ENCODE data around the gene MUC5AC.

The MUC5AC gene

DNA sequence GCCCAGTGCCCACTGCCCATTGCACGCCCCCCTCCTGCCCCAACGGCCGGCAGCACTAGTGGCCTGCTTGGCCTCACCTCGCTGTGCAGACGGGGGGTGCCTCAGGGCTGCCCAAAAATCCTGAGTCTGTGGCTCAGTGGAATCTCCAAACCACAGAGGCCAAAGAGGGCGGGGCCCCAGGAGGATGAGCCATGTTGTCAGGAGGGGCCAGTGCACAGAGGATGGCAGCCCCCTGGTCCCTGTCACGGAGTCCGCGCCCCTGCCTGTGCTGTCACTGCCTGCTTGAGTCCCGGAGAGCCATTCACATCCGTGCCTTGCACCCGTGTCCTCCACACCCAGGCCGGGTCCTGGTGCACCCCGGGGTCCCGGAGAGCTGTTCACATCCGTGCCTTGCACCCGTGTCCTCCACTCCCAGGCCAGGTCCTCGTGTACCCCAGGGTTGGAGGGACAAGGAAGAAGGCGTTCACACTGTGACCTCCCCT, 36.4 kb upstream of the MUC5AC start:
- no peak for DNase-seq

DNA sequence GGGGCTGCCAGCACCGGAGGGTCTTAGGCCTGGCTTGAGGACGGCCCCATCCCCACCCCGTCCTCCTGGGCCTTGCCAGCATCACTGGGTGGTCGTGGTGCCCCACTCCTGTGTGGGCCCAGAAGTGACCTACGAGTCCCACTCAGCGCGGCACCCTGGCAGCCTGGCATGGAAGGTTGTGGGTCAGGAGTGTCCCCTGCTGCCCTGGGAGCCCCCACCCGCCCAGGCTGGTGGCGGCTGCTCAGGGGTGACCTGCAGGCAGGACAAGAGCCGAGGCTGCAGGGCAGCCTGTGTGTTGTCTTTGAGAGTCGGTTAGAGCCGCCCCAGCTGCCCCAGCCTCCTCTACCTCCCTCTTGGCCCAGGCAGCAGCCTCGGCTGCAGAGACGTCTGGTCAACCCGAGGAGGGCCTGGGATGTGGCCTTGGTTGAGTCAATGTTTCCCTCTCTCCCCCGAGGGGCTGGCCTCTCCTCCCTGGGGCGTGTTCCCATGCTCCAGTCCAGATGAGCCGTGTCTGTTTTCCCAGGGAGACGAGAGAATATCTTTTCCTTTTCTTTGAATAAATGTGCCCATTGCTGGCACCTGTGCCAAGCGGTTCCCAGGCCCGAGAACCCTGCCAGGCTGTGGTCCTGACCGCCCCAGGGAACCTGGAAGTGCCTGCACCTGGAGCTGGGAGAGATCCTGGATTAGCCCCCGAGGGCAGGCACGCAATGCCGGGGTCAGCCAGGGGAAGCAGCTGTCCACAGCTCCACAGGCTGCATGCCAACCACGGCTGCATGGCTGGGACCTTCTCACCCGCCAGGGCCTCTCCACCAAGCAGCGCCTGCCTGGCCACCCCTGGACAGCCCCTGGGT, 35.7 kb upstream of the MUC5AC start:
- no peak for DNase-seq

DNA sequence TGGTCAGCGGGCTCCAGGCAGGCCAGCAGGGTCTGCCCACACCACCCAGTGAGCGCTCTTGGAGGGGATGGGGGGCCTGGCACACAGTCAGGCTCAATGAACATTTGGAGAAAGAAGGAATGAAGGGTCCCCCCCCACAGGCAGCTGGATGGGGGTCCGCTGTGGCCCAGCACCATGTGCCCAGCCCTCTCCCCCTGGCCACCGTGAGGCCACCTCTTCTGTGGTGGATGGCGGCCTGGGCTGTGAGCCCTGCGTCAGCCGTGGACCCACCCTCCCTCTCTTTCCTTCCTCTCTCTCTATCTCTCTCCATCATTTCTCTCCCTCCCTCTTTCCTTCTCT, 35.1 kb upstream of the MUC5AC start:
- no peak for DNase-seq

DNA sequence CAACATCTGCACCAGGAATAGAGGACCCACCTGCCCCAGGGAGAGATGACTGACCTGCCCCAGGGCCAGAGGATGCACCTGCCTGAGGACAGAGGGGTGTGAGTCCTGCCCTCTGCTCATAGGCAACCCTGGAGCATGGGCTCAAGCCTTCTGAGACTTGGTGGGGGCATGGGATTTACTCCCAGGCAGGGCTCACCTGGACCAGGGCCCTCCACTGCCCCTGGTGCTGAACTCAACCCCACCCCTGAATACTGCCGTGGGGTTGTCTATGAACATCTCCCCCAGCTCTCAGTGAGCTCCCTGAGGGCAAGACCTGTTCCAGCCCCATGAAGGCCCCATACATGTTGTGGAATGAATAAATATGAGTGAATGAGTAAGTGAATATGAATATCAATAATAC, 33.8 kb upstream of the MUC5AC start:
- no peak for DNase-seq

DNA sequence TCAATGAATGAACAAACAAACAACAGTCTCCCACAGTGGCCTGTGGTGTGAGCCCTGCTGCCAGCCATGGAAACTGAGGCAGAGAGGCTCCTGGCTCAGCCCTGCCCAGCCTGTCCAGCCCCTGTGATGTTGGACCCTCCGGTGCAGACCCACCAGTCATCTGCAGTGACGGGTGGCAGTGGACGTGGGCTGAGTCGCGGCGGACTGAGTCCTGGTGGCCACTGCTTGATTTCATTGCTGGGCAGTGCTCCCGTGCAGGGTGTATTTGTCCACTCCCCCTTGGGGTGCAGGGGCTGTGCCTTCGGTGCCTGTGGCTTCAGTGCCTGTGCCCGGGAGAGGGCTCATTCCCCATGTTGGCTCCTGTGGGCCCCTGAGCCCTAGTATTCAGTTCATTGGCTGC, 31.9 kb upstream of the MUC5AC start:
- no peak for DNase-seq

DNA sequence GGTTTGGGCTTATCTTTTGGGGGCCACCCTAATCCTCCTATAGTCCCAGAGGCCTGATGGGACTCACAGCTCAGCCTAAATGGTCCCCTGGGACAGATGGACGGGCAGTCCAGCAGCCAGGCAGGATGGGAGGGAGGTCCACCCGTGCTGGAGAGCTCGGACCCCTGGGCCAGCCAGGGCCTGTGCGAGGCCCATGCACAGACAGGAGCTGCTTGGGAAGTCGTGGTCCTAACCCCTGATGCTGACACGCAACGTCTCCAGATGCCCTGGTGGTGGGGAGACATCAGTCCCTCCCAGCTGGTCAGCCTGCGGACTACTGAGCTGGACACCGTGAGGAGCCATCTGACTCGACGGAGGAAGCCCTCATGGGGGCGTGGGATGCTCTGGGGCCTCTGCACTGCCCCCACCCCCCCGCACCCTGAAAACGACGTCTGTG, 31.2 kb upstream of the MUC5AC start:
- no peak for DNase-seq

DNA sequence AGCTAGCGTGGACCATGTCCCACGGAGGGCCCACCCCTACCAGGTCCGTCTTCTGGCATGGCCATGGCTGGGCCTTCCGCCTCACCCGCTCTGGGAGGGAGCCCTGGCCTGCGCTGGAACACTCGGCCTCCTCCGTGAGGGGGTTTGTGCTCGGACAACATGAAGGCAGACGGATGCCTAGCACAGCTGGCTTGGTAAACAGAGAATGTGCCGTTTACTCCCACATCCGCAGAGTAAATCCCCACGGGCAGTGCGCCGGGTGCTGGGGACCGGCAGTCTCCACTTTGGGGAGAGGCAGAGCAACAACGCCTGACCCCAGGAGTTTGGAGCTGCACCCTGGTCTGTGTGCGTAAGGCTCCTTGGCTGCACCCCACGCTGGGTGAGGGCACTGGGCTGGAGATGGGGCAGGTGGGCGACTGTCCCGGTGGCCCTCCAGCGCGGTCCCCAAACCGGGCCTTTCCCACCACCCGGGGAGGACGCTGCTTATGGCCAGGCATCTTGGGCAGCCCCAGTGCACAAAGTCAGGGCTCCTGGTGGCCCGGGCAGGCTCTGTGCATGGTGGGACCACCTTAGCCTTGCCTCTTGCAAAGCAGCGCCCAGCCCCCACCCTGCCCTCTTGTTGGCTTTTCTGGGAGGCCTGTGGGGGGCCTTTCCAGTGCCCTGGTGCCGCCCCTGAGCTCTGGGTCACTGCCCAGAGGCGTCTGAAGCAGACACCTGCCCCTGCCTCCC, 30.7 kb upstream of the MUC5AC start:
- no peak for DNase-seq

DNA sequence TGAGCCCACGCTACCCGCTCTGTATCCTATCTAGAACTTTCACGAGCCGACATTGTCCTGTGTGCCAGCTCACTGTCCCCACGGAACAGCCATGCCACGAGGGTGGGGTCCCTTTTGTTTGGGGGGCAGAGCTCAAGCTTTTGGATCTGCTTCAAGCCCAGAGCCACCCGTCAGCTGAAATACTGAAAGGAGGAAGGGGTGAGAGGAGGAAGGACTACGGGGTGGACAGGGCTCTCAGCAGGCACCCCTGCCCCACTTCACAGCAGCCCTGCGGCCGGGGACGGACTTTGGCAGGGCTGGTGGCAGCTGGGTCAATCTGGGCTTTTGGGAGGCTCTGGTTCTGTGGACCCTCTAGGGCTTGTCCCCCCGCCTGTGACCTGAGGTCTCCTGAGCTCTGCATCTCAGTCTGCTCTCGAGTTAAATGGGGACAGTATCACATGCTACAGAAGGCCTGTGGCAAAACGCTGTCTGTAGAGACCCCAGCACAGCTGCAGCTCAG, 30.0 kb upstream of the MUC5AC start:
- DNase-seq = no peak

DNA sequence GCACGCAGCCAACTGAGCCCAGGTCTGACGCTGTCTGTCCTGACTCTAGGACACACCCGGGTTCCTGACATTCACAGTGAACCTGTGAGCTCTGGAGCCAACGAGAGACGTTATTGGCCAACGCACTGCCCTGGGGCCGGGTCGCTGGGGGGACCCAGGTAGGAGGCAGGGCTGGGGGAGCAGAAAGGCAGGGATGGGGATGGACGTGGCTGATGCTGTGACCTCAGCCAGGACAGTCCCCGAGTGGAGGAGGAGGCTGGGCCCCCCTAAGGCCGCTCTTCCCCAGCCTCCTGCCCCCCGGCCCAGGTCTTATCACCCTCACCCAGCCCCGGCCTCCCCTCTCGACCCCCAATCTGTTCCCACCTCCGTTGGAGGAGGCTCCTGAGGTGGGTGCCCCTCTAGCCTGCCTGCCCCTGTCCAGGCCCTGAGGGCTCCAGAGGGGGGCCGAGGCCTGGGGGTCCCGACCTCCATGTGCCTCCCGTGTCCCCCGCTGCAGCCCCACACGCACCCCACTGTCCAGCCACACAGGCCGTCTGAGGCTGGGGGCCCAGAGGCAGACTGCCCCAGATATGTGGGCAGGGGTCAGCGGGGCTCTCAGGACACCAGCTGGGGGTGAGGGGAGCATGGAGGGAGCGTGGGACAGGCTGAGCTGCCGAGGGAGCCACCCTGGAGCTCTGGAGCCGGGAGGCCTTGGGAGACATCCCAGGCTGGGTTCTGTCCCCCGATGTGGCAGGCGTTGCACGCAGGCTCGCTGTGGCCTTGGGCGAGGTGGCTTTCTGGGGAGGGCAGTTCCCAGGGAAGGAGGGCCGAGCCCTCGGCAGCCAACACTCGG, 29.2 kb upstream of the MUC5AC start:
- DNase-seq = no peak

DNA sequence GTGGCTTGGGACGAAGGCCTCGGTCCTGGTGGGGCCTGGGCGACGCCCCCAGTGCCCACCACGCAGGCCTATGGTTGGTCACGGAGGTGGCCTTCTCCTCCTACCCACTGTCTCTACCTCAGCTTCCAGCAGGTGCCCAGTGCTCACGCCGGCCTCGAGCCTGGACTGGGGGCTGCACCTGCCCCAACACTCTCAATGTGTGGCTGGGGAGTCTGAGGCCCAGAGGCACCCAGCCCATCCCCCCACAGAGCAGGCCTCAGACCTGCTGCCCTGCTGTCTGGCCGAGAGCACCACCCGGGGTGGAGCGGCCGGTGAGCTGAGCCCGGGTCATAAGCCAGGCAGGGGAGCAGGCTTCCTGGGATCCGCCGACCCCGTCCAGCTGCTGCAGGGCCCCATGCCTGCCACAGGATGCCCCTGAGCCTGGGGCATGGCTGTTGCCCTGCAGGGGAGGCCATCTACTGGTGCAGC, 28.6 kb upstream of the MUC5AC start:
- DNase-seq = no peak

DNA sequence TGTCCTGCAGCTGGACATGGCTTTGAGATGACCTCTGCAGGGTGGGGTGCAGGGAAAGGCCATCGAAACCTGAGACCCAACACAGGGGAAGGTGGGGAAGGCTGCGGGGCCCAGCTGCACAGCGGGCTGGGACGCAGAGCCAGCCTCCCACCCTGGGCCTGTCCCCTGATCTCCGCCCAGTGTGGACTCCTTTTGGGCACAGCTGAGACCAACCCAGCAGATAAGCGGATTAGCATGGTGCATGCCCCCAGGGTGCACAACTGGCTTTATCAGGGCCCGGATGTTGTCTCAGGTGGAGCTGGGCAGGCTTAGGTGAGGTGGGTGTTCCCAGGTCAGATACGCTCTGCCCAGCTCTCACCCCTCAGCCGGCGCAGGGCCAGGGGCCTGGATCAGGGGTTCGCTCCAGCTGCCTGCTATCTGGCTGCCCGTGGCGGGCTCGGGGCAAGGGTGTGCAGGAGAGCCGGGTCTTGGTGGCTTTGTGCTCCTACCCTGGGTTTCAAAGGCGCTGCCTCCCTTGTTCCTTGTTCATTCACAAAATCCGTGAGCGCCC, 28.1 kb upstream of the MUC5AC start:
- DNase-seq = no peak

DNA sequence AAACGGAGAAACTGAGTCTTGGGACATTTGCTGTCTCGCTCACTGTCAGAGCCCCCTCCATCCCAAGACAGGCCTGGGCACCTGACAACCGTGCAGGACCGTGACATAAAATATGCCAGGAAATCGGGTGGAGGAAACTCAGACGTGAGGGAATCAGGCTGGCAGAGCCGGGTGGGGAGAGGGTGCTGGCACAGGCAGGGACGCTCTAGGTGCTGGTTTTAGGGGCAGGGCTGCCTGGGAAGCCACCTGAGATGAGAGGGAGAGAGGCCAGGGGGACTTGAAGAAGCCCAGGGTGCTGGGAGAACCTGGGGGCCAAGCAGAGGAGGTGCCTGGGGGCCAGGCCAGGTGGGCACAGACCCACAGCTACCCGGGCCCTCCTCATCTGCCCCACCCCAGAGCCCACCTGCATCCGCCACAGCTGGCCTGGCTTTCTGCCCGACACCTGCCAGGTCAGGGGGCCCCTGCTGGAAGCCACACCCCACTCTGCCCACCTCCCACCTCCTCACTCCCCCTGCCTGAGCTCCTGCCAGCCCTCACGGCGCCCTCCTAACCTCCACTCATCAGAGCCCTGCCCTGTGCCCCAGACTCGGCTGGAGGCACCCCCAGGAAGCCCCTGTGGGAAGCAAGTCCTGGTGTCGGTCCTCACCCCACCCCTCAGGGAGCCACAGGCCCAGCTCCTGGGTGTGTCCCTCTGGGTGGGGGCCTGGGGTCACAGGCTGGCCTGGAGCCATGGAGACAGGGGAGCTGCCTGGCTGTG, 27.3 kb upstream of the MUC5AC start:
- DNase-seq = no peak

DNA sequence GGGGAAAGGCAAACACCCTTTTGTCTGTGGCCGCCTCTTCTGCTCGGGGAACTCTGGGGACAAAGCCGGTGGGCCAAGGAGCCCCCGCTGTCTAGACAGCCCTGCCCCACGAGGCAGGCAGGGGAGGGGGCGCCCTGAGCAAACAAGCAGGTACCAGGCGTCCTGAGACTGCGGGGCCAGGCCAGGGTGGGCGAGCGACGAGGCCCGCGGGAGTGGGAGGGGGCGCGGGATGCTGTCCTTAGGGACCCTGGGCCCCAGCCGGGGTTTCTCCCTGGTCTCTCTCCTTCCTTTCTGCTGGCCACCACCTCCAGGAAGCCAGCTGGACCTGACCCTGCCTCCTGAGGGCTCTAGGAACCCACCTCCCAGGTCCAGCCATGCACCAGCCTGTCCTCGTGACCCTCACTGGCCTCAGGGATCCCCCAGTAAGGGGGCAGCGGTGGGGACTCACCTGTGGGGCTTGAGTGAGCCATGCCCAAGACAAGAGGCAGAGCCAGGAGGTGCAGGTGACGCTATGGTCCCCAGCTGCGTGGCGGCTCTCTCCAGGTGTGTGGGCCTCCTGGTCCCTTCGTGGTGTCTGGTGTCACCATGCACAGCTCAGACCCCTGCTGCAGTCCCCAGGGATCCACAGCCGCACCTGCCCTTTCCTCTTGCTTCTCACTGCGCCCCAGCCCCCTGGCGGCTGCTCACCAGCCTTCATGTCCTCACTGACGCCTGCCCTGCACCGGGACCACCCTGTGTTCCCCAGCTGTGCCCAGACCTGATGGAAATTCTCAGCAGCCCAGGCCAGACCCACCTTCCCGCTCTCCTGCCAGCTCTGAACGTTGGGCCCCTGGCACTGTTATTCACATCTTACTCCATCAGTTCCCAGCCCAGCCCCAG, 26.5 kb upstream of the MUC5AC start:
- DNase-seq = peak; percentile 67

DNA sequence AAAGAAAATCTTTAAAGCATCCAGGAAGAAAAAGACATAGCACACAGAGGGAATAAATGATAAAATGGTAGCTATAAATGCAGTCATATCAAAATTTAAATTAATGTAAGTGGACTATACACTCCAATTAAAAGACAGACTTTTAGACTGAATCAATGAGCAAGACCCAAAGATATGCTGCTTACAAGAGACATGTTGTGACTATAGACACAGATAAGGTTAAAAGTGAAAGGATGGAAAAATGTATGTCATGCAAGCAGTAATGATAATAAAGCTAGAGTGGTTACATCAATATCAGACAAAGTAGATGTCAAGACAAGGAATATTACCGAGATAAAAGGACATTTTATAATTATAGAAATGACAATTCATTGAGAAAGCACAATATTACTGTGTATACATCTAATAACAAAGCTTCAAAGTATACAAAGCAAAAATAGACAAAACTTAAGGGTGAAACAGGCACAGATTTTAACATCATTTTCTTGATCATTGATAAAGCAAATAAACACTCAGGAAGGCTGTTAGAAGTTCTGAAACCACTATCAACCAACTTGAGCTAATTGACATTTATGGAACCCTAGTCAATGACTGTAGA, 22.8 kb upstream of the MUC5AC start:
- no peak for DNase-seq

DNA sequence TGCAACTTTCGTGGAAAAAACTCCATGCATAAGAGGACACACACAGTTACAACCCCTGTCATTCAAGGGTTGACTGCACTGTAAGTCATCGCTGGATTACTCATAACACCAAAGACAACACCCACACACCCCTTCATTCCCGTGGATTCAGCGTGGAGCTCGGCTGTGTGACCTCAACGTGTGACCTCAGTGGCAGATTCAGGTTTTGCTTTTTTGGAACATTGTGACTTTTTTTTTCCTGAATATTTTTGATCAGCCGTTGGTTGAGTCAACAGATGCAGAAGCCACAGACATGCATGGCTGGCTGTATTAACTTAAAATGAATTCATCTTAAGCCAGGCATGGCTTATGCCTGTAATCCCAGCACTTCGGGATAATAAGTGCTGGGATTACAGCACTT, 19.7 kb upstream of the MUC5AC start:
- no peak for DNase-seq

DNA sequence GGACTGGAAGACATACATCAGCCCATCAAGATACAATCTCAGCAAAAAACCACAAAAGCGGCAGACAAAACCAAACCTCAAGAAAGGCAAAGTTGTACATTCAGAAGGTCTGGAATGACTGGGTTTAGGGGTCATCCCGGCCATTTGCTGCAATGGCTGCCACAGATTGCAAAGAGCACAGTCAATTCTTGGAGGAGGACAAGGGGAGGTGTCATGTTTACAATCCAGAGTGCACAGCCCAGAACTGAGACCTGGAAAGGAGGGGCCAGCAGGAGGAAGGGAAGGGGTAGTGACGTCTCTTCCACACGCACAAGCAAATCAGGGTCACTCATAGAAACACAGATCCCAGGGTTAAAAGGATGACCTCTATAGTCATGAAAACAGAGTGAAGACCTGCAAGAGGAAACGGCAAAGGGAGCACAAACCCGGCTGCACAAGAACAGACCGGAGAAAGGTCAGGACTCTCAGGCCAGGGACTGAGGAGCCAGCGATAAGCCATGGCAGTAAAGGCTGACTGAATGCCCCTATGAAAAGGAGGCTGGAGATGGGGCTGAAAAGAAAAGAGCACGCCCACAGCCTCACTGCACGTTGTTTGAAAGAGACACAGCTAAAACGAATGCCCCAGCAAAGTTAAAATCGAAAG, 18.2 kb upstream of the MUC5AC start:
- no peak for DNase-seq

DNA sequence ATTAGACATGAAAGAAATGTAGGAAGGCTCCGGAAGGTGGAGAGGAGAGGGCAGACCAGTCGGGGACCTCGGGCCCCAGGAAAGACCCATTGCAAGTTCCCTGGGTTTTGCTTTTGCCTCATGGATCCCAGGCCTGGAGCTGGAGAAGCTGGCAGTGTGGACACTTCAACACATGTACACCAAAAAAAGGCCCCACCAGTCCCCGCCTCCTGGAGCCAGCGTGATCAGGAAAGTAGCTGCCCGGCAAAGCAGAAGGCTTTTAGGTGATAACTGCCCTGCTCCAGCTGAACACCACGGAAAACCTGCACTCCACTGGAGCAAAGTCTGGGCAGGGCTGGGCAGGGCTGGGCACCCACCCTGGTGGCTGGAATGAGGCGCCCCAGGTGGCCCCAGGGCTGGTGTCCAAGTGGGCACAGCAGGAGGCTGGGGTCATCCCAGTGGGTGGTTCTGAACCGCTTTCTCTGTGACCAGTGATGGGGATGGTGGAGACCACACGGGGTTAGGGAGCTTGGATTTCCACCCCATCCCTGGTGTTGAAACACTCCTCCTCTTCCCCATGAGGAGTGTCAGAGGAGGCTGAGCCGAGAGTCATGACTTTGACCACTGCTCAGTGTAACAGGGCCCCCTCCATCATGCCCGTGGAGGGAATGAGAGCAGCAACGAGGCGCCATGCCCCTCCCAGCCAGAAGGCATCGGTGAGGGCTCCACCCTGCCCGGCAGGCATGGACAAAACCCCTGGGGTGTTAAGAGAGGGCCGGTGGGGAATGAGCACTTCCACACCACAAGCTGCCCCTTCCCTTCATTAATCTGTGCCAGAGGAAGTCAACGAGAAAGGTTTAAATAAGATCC, 16.9 kb upstream of the MUC5AC start:
- no peak for DNase-seq

DNA sequence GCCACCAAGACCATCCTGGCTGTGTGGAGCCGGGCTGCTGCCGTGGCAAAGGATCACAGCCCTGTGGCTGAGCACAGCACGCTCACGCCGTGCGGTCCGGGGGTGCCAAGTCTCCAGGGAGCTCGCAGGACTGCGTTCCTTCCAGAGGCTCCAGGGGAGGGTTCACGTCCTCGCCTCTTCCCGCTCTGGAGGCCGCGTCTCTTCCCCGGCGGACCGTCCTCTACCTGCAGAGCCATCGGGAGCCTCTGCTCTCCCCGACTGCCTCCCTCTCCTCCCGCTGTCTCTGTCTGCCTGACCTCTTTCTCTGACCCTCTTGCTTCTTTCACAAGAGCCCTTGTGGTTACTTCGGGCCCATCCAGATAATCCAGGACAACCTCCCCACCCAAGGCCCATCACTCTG, 11.4 kb upstream of the MUC5AC start:
- DNase-seq = no peak

DNA sequence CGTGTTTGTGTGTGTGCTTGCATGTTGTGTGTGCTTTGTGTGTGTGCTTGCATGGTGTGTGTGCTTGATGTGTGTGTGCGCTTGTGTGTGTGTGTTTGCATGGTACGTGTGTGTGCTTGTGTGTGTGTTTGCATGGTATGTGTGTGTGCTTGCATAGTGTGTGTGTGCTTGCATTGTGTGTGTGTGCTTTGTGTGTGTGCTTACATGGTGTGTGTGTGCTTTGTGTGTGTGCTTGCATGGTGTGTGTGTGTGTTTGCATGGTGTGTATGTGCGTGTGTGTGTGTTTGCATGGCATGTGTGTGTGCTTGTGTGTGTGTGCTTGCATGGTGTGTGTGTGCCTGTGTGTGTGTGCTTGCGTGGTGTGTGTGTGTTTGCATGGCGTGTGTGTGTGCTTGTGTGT, 10.0 kb upstream of the MUC5AC start:
- DNase-seq = no peak
